GM21367 (cell line): ENCODE data around the gene ADISSP.

ENCODE experiments used
- ATAC-seq: cut with Tn5 transposase; IDR thresholded peaks from one replicate; pipeline ENCODE4 v1.9.1; 2021; ENCODE audit not compliant: unreplicated experiment

The ADISSP gene

DNA sequence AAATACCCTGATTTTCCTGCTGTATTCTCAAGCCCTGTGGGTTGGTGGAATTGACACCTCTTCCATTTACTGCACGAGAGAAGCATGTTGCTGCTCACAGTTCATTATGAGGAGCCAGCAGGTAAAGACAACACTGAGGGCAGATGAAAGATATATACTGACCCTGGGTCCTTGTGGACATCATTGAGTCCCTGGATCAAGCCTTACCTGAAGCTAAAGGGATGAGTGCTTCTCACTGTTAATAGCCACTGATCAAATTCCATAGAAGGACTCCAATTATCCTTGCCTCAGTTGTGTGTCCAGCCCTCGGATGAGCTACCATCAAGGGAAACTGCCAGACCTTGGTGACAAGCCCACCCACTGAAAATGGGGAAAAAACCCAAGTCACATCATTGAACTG lies 47.5 kb downstream of the ADISSP start:
- no peak for ATAC-seq

DNA sequence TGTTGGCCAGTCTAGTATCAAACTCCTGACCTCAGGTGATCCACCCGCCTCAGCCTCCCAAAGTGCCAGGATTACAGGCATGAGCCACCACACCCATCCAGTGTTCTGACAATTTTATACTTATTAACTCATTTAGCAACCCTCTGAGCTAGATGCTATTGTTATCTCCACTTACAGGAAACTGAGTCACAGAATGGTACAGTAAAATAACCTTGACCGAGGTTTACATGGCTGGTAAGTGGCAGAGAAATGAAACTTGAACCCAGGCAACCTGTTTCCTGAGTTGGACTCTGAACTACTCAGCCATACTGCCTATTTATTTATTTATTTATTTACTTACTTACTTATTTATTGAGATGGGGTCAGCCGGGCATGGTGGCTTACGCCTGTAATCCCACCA lies 48.5 kb downstream of the ADISSP start:
- no peak for ATAC-seq

DNA sequence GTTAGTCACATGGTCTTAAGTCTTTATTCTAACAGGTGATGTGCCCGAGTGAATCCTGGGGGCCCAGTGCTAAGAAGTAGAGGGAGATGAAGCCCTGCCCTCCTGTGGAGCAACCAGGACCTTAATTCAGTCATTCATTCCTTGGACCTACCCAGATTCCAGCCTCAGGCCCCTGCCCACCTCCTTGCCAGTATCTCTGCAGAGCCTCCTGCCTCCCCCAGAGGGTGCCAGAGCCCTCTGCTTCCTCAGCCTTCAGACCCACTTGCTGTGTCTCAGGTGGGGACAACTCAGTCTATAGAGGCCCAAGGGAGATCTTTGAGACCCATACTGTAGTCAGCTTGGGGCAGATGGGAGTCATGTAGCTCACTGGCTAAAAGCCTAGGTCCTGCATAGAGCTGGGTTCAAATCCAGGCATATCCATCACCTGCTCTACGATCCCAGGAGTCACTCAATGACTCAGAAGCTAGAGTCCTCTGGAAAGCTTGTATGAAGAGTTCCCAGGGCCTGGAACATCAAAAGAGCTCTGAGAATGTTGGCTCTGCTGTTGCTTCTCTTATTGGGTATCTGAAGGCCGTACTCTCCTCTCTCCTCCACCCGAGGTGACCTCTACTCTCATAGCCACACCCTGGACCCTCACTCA lies 51.2 kb downstream of the ADISSP start:
- no peak for ATAC-seq

DNA sequence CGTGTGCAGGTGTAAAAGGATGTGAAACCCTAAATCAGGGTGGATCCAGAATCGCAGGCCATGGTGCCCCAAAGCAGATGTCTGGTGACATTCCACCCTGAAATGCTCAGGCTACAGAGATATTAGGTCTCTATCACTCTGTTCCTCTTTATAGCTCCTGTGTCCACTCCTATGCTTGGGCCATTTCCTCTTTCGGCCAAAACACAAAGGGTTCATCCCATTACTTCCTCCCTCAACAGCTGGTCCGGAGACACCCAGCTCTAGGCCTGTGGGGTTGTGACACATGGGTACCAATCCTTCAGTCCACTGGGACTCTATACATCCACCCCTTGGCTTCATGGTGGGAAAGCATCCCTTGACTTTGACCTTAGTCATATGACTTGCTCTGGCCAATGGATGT lies 53.5 kb downstream of the ADISSP start:
- ATAC-seq = no peak

DNA sequence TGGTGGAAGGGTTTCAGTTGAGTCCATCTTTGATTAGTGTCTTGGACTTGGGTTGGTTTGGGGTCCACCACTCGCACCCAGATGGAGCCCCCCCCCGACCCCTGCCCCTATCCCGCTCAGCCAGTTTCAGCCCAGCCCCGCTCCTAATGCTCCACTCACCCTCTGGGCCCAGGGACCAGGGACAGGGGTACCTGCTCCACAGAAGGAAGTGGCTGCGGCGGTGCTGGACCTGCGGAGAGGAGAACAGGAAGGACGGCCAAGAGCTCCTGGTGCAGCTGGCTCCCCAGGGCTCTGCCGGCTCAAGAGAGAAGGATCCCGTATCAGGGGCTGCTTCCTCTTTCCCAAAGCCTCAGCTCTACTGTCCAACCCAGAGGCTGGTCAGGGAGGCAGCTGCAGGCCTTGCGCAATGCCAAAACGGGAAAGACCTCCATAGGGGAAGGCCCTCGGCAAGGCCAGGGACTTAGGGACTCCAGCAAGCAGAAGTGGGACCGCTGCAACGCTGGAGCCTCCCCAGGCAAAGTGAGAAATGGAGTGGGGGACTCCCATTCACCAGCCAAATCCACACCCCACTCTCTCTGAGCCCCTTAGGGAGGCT lies 55.2 kb downstream of the ADISSP start, which contains the start of gene SIGLEC1:
Gene SIGLEC1, minus strand, starts transcription at position 322 of the 595 bp plus-strand sequence. CDS start 5,472 bp downstream, outside the sequence.
- ATAC-seq = no peak

DNA sequence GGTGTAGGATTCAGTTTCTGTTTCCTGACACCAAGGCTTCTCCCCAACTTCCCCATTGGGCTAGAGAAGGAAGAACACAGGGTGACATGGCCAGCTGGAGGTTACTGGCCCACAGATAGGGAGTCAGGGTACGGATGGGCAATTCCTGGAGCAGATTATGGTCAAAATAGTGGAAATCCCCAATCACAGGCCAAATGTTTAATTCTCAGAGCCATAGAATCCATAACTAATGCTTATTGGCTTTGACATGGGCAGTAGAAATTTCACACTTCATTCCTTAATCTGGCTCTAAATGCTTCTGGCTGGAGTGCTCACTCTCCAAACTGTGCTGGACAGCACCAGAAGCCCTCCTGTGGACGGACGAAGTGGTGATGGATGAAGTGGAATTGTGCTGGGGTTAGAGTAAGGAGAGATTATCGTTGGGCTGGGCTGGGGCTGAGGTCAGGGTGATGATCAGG lies 56.0 kb downstream of the ADISSP start:
- no peak for ATAC-seq

DNA sequence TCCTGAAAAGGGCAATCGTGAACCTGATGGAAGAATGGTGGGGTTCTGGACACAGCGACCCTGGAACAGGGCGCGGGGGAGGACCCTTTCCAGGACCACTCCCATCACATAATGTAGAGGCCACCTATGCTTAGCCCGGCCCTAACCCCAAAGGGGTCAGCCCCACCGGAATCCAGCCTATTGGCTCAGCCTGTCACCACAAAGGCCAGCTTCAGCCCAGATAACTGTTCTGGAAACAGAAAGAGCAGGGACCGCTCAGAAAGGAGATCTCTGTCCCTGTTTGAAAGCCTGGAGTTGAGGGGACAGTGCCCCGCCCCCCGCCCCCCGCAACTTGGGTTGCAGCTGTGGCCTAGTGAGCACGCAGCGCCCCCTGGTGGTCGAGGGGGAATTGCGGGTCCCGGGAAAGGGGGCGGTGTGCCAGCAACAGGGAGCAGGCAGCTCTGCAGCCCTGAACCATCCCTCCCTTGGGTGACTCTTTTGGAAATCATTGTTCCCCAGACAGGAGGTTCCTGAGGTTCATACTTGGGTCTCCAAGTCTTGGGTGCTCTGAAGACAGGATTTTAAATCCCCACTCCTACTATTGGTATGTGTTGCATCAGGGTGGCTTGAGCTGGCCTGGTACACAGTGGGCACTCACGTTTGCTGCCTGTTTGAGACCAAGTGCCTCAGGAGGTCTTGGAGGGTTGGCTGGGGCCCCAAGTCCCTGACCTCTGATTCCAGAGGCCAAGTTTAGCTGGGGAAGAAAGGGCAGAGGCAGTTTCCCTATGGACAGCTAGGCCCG lies 56.7 kb downstream of the ADISSP start:
- no peak for ATAC-seq

DNA sequence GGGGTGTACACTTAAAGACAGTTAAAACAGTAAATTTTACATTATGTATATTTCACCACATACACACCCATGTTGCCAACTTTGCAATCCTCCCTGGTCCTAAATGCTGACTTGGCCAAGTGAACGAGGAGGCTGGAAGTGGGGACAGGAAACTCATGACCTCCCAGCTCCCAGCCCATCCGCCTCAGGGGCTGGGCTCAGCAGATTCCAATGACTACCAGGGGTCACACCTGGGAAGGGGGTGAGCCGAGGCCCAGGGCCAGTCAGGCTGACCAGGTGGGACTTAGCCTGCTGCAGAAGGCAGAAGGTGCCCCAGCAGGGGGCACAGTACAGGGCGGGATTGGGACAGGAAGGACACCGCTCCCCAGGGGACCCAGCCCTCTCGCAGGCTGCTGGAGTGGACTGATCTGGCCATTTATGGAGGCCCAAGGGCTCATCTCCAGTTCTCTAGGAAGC lies 57.5 kb downstream of the ADISSP start:
- no peak for ATAC-seq

DNA sequence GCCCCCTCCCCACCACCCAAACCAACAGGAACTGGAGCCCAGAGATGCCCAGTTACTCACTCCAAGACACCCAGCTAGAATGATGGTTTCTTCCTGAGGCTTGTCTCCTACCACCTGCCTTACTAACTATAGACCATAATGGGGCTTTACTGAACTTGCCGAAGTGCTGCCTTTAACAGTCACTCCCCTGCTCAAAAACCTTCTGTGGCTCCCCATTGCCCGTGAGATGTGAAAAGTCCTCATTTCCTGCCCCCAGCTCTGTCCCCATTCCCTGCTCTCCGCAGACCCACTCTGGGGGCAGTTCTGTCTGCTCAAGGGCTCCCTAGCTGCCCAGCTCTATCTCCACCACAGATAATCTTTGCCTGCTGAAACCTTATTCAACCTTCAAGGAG lies 60.0 kb downstream of the ADISSP start:
- no peak for ATAC-seq

DNA sequence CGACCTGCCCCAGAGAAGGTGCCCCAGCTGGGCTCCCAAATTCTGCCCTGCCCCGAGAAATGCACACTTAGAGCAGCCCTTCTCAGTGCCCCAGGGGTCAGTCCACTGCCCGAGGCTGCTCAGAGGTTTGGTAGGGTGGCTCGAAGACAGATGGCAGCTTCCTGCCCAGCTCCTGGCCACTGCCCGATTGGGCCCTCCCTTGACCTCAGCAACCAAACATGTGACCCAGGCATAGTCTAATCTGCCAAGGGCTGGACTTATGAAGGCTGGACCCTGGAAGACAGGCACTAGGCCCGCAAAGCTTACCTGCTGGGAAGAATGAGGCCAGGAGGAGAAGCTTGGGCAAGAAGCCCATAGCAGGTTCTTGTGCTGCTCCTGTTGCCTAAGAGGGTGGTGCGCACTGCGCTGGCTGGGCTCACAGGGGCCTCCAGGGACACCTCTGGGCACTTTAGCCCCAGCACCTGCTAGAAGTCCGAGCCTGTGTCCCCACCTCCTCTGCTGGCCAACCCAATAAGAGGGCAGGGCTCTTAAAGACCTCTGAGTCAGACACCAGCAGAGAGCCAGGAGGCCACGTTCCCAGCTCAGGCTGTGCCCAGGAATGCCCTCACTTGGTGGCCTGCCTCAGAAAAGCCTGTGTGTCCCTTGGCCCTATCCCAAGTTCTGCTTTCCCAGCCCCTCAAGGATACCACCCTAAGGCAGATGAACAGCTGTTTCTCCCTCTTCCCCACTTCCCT lies 60.6 kb downstream of the ADISSP start:
- no peak for ATAC-seq

DNA sequence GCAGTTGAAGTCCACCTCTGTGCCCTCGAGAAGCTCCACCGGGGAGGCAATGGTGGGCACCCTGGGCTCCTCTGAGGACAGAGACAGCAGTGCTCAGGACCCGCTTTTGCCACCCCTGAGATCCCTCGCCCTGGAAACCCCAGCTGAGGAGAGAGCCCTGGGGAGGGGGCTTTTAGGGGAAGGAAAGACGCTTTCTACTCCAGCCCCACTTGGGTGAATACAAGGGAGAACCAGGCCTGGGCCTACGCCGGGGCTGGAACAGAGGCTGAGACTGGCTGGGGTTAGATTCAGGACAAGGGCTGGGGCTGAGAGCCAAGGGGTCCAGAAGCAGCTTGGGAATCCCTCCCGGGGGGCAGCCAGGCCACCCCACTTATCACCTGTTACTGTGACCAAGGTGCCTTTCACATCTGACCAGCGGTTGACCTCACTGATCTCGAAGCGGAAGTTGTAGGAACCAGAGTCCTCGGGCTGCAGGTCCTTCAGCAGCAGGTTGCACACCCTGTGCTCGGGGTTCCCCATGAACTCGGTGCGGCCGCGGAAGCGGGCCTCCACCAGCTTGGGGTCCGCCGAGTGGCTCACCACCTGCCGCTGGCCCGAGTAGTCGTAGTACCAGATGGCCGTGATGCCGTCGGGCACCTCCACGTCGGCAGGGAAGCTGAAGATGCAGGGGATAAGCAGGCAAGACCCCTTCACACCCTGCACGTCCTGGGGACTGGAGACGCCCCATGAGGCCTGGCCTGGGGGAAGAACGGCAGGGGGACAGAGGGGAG lies 61.4 kb downstream of the ADISSP start:
- no peak for ATAC-seq

DNA sequence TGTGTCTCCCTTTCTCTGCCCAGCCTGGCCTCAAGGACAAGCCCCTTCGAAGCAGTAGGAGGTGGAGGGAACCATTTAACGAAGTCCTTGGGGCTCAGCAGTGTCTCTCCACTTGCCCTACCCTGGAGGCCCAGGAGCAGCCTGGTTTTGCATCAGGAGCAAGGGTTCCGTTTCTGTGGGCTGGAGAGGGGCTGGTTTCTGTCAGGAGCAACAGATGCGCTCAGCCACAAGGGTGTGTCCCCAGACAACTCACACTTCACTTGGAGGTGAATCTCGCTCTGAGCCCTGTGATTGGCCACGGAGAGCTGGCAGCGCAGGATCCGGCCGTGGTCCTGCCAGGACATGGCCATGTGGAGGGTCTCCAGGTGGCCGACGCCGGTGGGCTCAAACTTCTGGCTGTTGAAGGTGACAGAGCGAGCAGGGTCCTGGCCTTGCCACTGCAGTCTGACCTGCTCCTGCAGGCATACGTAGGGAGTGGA lies 62.0 kb downstream of the ADISSP start:
- ATAC-seq = no peak

DNA sequence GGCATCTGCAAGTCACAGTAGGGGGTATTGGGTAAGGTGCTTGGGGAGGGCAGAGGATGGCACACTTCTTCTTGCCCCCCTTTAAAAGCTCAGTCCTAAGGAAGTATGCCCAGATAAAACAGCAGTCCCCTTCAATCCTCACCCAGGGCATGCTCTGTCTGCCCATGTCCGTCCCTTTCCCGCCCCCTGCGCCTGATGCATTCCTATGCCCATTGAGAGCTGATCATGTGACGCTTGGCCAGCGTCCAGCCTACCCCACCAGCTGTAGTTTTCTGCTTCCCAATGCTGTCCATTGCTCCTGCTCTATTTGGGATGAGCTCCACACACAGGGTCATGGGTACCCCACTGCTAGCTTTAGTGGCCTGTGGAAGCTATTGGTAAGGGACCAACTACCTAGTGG lies 63.5 kb downstream of the ADISSP start:
- ATAC-seq = no peak
